GM12891 (cell line): ENCODE results near the gene KCNQ5.
A peak's percentile ranks its signal among the peaks of the same experiment; 100 is the strongest.

Experiments used
- DNase-seq: peaks from one replicate; pipeline ENCODE4 v3.0.0; 2011; ENCODE audit warnings: low spot score; ENCODE audit not compliant: insufficient read length
- FAIRE-seq: peaks from 2 replicates; lab custom pipeline; 2011; peaks lifted over from hg19 to GRCh38; lab: Jason Lieb, UNC
- PAX5 ChIP-seq: IDR thresholded peaks from 2 replicates; pipeline ENCODE4 v1.6.1; 2011; ENCODE audit warnings: low read length, moderate library complexity, mild to moderate bottlenecking; ENCODE audit not compliant: insufficient read depth, severe bottlenecking
- POLR2A ChIP-seq: IDR thresholded peaks from 2 replicates; pipeline ENCODE4 v1.6.1; 2011; ENCODE audit warnings: low read depth, low read length, control low read depth
- POLR2AphosphoS5 ChIP-seq: IDR thresholded peaks from 2 replicates; pipeline ENCODE4 v1.6.1; 2011; ENCODE audit warnings: low read depth, low read length, control low read depth
- POU2F2 ChIP-seq: IDR thresholded peaks from 2 replicates; pipeline ENCODE4 v1.6.1; 2011; ENCODE audit warnings: low read depth, mild to moderate bottlenecking, control low read depth, low read length, moderate library complexity
- SPI1 ChIP-seq: IDR thresholded peaks from 2 replicates; pipeline ENCODE4 v1.6.1; 2011; ENCODE audit warnings: low read depth, low read length, control low read depth
- TAF1 ChIP-seq: IDR thresholded peaks from 2 replicates; pipeline ENCODE4 v1.6.1; 2011; ENCODE audit warnings: low read depth, low read length, control low read depth

The KCNQ5 gene

DNA sequence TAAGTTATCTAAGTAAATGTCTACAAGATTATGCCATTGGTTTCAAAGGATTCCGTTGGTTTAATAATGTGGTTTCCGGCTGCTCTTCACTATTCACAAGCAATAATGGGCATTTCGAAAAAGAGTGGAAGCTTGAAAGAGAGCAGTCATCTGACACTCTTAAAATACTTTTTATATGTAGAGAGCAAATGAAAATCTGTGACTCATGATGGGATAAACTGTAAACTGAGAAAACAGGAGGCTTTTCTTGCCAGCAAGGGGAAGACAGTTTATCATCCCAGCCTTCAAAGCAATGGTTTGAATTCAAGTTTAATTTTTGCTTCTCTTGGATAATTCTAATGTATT, 457.7 kb downstream of the KCNQ5 start:
- no peak for TF ChIP-seq POU2F2
- TF ChIP-seq TAF1: no peak
- DNase-seq: no peak
- FAIRE-seq: no peak

DNA sequence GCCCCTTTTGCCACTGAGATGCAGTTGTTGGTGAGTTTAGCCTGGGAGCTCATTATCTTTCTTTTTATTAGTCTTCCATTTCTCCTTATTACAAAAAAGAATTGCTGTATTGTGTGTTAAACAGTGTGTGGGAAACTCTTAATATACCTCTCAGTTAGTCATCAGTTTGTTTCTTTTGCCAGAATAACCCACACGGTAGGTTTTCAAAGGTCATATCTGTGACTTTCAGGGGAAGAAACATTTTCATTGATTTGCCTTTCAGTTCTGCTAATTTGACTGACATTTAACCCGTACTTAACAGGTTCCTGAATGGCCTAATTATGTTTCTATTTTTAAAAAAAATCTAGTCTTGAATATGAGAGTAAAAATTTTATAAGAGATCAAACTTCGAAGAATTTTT, 458.1 kb downstream of the KCNQ5 start:
- DNase-seq (no peak), FAIRE-seq (no peak)

GRCh38 chr6:73081955-73082354, 460.1 kb downstream of the KCNQ5 start:
- no peak for FAIRE-seq
- TF ChIP-seq TAF1 (no peak), POU2F2 (no peak), POLR2A (no peak), PAX5 (no peak), POLR2AphosphoS5 (no peak), SPI1 (no peak)
- DNase-seq: no peak

More for the DNA sequence above, 458.1 kb downstream of the KCNQ5 start:
- TF ChIP-seq SPI1 (peak; percentile 59; the same call in 1 of the 2 replicates), PAX5 (no peak), POU2F2 (no peak), POLR2AphosphoS5 (no peak)

DNA sequence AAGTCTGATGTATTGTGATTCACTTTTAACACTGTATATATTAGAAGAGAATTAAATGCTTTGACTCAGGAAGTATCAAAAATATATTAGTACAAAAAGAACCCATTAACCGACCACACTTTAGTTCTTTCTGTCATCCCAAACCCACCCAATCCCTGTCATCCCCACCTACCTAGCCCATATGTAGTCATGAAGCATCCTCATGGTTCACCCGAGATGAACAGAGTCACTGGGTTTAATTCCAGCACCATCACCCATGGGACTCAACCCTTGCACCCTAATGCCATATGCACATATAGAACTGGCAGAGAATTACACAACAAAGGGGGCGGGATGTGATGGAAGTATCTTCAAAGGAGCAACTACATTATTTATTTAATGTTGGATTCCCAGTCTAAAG, 462.0 kb downstream of the KCNQ5 start:
- no peak for TF ChIP-seq POU2F2
- no peak for TF ChIP-seq POLR2AphosphoS5
- no peak for TF ChIP-seq POLR2A
- no peak for TF ChIP-seq PAX5
- no peak for TF ChIP-seq TAF1
- TF ChIP-seq SPI1: no peak
- DNase-seq (no peak), FAIRE-seq (no peak)

- FAIRE-seq: no peak
- TF ChIP-seq POU2F2 (no peak), POLR2AphosphoS5 (no peak), TAF1 (no peak), PAX5 (no peak)
- DNase-seq: no peak
Measured at GRCh38 chr6:73085443-73085871, 463.6 kb downstream of the KCNQ5 start.

- TF ChIP-seq PAX5 (no peak), POU2F2 (no peak), SPI1 (no peak), POLR2A (no peak), POLR2AphosphoS5 (no peak), TAF1 (no peak)
- DNase-seq: no peak
- no peak for FAIRE-seq
Measured at GRCh38 chr6:73086726-73087125, 464.9 kb downstream of the KCNQ5 start.

DNA sequence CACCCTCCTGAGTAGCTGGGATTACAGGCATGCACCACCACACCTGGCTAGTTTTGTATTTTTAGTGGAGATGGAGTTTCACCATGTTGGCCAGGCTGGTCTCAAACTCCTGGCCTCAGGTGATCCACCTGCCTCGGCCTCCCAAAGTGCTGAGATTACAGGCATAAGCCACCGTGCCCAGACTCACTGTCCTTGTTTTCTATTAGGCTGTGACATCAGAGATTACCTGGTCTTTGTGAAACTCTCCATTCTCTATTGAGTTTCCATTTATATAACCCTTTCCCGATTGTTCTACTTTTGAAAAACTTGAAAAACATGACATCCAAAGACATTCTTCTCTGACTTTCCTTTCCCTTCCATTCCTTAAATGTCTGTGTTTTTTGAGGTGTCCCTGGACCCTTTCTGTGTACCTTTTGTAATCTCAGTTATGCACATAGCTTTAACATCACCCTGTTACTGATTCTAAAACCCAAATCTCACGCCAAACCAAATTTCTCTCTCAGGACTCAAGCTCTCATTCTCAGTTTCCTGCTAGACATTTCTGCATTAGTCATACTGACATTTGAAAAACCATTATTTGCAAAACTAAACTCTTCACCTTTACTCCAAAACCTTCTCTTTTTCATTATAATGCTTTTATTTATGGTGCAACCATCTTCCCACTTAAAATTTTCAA, 466.4 kb downstream of the KCNQ5 start:
- FAIRE-seq (no peak), DNase-seq (no peak)
- TF ChIP-seq PAX5 (no peak), POLR2AphosphoS5 (no peak), POU2F2 (no peak), TAF1 (no peak), POLR2A (no peak), SPI1 (no peak)

DNA sequence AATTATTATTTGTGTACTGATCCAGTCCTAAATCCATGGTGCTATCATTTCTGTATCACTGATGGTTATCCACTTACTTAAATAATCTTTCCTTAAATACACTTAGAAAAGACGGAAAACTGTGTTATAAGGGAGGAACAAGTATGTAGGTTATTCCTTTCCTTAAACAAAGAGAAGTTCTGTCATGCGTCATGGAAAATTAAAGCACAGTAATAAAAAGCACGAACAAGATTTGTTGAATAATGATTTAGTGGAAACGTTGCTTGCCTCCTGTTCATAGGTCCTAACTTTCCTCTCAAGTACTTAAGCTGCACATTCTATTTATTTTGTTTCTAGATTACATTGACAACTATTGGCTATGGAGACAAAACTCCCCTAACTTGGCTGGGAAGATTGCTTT, 483.1 kb downstream of the KCNQ5 start:
- TF ChIP-seq POU2F2: no peak
- TF ChIP-seq PAX5: no peak
- no peak for TF ChIP-seq SPI1
- TF ChIP-seq POLR2AphosphoS5: no peak
- no peak for TF ChIP-seq TAF1
- TF ChIP-seq POLR2A: no peak
- FAIRE-seq (no peak), DNase-seq (no peak)

DNA sequence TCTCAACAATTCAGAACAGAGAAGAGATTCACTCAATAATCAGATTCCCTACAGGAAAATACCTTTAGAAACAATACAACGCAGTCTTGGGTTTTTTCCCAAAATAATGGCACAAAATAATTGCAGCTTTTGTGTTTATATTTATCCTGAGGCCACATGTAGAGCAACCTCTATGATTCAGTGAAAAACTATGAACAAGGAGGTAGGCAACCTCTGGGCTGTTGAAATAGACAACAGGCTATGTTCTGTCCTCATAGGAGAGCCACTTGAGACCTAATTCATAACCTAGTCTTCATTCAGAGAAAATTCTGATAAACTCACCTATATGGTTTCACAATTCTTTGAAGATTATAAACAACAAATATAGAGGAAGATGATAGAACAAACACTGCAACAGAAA, 485.2 kb downstream of the KCNQ5 start:
- DNase-seq (no peak), FAIRE-seq (no peak)

GRCh38 chr6:73108949-73109348, 487.1 kb downstream of the KCNQ5 start:
- FAIRE-seq: no peak
- DNase-seq: no peak

More for the DNA sequence above, 485.2 kb downstream of the KCNQ5 start:
- no peak for TF ChIP-seq POLR2AphosphoS5
- TF ChIP-seq POLR2A: no peak
- no peak for TF ChIP-seq PAX5
- TF ChIP-seq SPI1: no peak
- no peak for TF ChIP-seq TAF1
- TF ChIP-seq POU2F2: no peak

More at GRCh38 chr6:73108949-73109348, 487.1 kb downstream of the KCNQ5 start:
- TF ChIP-seq POLR2A: no peak
- TF ChIP-seq POLR2AphosphoS5: no peak
- TF ChIP-seq TAF1: no peak
- TF ChIP-seq POU2F2: no peak
- no peak for TF ChIP-seq PAX5
- TF ChIP-seq SPI1: no peak
